Measurements from ENCODE around the gene NQO2. TPM values are rescaled to one million over a fixed set of nuclear protein-coding genes. Genes with fewer than 3 reads are reported as not detected.
A peak's percentile ranks its signal among the peaks of the same experiment; 100 is the strongest.
"Not testable (repeated sequence)": the region's sequence is repeated elsewhere in the genome, so short reads cannot be mapped to it uniquely, and the experiment has no call there.

The NQO2 gene
- total and polyA plus RNA-seq, 12 donors, result 29.5 to 107 (median 52.4) TPM

DNA sequence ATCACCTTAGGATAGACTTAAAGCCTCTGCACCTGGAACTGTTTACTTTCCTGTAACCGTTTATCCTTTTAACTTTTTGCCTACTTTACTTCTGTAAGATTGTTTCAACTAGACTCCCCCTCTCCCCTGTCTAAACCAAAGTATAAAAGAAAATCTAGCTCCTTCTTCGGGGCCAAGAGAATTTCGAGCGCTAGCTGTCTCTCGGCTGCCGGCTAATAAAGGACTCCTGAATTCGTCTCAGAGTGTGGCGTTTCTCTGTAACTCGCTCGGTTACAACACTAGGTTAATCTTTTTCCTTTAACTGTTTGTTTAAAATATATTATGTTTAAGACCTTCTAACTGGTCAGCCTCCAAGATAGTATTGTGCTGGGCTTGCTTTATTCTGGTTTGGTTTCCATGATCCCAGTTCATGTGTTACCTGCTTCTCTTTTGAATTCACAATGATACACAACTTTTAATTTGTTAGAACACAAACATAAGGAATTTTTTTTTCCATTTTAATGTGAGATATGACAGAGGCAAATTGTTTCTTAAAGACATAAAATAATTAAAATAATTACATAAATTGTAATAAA, 8.7 kb upstream of the NQO2 start:
- DNase-seq (no peak), ATAC-seq (no peak)
- WGBS, 2 donors, result 1 to 4% methylated on average over 10 of the region's 10 CpGs
- no peaks in the 10 kb centered on the region for H3K27me3 ChIP-seq
- peaks cover 0 to 34% (median 20%) of the 10 kb centered on the region in 9 donors for H3K4me1 ChIP-seq
- H3K9me3 ChIP-seq, result no peaks in the 10 kb centered on the region
- peaks cover 0 to 15% (median 0%) of the 10 kb centered on the region in 9 donors for H3K36me3 ChIP-seq
- peak overlapping the region; percentile 77 to 99 (median 98) for H3K27ac ChIP-seq
- TF ChIP-seq, protein P1, sequence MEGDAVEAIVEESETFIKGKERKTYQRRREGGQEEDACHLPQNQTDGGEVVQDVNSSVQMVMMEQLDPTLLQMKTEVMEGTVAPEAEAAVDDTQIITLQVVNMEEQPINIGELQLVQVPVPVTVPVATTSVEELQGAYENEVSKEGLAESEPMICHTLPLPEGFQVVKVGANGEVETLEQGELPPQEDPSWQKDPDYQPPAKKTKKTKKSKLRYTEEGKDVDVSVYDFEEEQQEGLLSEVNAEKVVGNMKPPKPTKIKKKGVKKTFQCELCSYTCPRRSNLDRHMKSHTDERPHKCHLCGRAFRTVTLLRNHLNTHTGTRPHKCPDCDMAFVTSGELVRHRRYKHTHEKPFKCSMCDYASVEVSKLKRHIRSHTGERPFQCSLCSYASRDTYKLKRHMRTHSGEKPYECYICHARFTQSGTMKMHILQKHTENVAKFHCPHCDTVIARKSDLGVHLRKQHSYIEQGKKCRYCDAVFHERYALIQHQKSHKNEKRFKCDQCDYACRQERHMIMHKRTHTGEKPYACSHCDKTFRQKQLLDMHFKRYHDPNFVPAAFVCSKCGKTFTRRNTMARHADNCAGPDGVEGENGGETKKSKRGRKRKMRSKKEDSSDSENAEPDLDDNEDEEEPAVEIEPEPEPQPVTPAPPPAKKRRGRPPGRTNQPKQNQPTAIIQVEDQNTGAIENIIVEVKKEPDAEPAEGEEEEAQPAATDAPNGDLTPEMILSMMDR (IDR thresholded peaks at IDR 0.05), result no peak
- H3K4me3 ChIP-seq, result peak overlapping the region in 9 of 10 donors; percentile 59 to 97 (median 76)
- intact Hi-C loops (cut with DNase I), result loop anchor here in 3 of 10 donors (10.0 kb wide), 1 partner anchor 264 kb away; the partner anchor contains the start of gene PSMG4 (in 3 of the 3)

DNA sequence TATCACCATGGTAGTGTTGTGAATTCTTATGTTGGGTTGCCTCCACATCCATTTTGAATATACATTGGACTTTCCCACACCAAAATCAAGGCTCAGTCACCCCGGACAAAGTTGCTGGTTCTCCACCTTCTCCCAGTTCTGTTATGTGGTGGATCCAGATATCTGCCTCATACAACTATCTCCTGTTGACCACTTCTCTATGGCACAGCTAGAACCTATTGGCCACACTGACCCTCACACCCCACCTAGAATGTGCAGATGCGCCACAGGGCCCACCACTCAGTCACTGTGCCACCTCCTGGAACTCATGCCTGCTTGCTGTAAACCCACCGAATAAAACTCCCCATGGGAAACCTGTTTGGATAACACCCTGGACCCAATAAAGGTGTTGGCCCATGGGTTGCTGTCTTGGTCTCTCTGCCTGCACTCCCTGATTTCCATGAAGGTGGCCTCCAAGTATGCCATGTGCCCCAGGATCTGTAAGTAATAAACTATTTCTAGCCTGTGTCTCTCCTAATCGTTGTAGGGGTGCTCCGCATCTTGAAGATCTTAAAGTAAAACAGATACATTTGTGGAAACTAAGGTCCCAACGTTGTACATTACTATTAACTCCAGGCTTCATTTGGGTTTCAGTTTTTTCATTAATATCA, 7.2 kb upstream of the NQO2 start:
- no peak for DNase-seq
- no peak for ATAC-seq
- intact Hi-C loops (cut with DNase I), result loop anchor here in 3 of 10 donors (10.0 kb wide), 1 partner anchor 262 kb away; the partner anchor contains the start of gene PSMG4 (in 3 of the 3)
- Histone ChIP-seq H3K27me3 (no peaks in the 10 kb centered on the region), H3K4me1 (peaks cover 0 to 25% (median 15%) of the 10 kb centered on the region in 9 donors), H3K9me3 (no peaks in the 10 kb centered on the region), H3K36me3 (peaks cover 0 to 15% (median 0%) of the 10 kb centered on the region in 9 donors), H3K27ac (no peak overlapping the region), H3K4me3 (no peak overlapping the region)
- TF ChIP-seq, protein P1 (IDR thresholded peaks at IDR 0.05), result no peak
- 75 to 94% methylated on average over 6 of the region's 6 CpGs for WGBS, 2 donors

DNA sequence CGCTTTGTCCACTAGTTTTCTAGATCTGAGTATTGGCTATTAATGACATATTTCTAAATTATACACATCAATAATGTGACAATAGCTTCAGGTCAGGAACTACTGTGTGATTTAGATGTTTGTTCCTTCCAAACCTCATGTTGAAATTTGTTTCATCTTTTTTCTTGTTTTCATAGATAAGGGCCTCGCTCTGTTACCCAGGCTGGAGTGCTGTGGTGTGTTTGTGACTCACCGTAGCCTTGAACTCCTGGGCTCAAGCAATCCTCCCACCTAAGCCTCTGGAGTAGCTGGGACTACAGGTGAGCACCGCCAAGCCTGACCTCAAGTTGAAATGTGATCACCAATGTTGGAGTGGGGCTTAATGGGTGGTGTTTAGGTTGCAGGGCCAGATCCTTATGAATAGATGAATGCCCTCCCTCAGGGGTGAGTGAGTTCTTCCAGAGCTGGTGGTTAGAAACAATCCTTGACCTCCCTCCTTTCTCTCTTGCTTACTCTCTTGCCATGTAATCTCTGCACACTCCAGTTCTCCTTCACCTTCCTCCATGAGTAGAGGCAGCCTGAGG, 5.9 kb upstream of the NQO2 start:
- Histone ChIP-seq H3K9me3 (no peaks in the 10 kb centered on the region), H3K27ac (no peak overlapping the region), H3K4me3 (no peak overlapping the region), H3K4me1 (peaks cover 0 to 21% (median 12%) of the 10 kb centered on the region in 9 donors), H3K36me3 (peaks cover 0 to 15% (median 0%) of the 10 kb centered on the region in 9 donors), H3K27me3 (no peaks in the 10 kb centered on the region)
- WGBS, 2 donors, result 95 to 96% methylated on average over 4 of the region's 4 CpGs
- intact Hi-C loops (cut with DNase I), result loop anchor here in 3 of 10 donors (10.0 kb wide), 1 partner anchor 261 kb away; the partner anchor contains the start of gene PSMG4 (in 3 of the 3)
- TF ChIP-seq, protein P1 (IDR thresholded peaks at IDR 0.05), result no peak
- DNase-seq, result no peak
- no peak for ATAC-seq

DNA sequence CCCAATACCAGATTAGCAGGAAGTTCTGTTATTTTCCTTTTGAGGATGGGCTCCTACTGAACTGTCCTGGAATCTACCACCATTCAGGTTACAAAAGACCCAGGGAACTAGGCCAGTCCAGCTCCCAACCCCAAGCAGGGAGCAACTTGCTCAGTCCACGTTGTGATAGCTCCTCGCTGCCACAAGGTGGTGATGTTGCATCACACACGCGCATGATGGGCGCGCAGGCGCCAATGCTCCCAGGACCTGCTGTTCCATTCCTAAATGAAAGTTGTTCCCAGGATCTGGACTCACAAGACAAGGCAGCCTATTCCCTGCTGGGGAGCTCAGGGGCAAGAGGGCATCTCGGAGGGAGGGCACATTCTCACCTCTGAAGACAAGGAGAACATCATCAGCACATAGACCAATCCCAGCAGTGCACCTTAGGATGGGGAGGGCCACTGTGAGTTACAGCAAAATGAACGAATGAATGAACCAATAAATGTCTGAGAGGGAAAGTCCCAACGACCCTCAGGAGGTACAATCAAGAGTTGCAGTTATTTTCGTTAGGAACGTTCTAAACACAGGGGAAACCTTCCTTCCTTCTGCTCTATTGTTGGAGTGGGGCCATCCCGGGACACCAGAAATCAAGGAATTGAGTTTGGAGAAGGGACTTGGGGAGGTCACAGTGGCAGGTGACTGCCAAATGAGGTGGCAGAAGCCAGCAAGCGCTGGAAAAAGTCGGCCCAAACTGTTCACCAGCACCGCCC, 1.3 kb upstream of the NQO2 start:
- H3K4me3 ChIP-seq, result peak overlapping the region in 9 of 10 donors; percentile 74 to 93 (median 84)
- TF ChIP-seq, protein P1 (IDR thresholded peaks at IDR 0.05), result peak; percentile 35 to 72 (median 61)
- H3K4me1 ChIP-seq, result peaks cover 0 to 45% (median 26%) of the 10 kb centered on the region in 9 donors
- H3K27ac ChIP-seq, result peak overlapping the region in 9 of 10 donors; percentile 77 to 95 (median 89)
- intact Hi-C loops (cut with DNase I), result loop anchor here in 6 of 10 donors (1.0 to 10.0 kb wide), 5 partner anchors 54 to 256 kb away; partner anchors contain the start of gene PSMG4 (in 3 of the 6)
- WGBS, 2 donors, result 6 to 8% methylated on average over 10 to 12 of the region's 16 CpGs
- H3K27me3 ChIP-seq, DNase-seq, H3K9me3 ChIP-seq: not testable (repeated sequence)
- H3K36me3 ChIP-seq, result peaks cover 0 to 25% (median 0%) of the 10 kb centered on the region in 9 donors
- ATAC-seq, result peak; percentile 60 to 88 (median 80)
